GM21526 (cell line): ENCODE data around the gene CACNA1B.

ENCODE experiments used
- ATAC-seq: cut with Tn5 transposase; IDR thresholded peaks from one replicate; pipeline ENCODE4 v1.9.1; 2021; ENCODE audit warnings: moderate library complexity; ENCODE audit not compliant: unreplicated experiment, low FRiP score

Gene CACNA1B

DNA sequence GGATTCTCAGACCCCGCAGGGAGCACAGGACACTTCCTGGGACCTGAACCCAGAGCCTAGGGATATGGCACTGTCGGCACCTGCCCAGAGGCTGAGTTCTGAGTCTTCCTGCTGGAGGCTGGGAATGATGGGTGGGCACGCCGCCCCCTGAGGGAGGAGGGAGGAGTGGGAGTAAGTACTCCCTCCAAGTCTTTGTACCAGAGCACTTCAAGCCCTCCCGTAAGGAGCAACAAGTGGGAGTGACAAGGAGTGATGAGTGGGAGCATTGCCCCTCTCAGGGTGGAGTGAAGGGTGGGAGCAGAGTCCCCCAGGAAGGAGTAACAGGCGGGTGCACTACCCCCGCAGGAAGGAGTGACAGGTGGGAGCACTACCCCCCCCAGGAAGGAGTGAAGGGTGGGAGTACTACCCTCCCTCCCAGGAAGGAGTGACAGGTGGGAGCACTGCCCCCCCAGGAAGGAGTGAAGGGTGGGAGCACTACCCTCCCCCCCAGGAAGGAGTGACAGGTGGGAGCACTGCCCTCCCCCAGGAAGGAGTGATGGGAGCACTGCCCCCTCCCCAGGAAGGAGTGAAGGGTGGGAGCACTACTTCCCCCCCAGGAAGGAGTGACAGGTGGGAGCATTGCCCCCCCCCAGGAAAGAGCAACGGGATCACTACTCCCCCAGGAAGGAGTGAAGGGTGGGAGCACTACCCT is 100.1 kb downstream of the CACNA1B start:
- no peak for ATAC-seq

DNA sequence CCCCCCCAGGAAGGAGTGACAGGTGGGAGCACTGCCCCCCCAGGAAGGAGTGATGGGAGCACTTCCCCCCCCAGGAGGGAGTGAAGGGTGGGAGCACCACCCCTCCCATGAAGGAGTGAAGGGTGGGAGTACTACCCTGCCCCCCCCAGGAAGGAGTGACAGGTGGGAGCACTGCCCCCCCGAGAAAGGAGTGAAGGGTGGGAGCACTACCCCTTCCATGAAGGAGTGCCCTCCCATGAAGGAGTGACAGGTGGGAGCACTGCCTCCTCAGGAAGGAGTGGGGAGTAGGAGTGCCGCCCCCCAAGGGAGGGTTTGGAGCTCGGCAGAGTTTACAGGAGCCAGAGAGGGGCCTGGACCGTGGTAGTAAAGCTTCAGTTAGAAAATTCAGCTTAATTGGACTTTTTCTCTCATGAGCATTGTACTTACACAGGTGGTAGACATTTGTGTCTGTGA is 100.7 kb downstream of the CACNA1B start:
- ATAC-seq = no peak

DNA sequence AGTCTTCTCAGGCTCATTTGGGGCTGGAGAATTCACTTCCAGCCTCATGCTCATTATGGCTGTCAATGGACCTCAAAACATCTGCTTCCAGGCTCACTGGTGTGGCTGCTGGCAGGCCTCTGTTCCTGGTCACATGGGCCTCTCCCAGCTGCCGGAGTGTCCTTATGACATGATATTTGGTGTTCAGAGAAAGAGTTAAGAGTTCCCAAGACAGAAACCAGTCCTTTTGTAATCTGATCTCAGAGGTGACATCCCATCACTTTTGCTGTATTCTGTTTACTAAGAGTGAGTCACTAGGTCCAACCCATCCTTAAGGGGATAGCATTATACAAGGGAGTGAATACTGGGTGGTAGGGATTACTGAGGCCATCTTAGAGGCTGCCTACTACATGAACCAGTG is 104.6 kb downstream of the CACNA1B start:
- no peak for ATAC-seq

DNA sequence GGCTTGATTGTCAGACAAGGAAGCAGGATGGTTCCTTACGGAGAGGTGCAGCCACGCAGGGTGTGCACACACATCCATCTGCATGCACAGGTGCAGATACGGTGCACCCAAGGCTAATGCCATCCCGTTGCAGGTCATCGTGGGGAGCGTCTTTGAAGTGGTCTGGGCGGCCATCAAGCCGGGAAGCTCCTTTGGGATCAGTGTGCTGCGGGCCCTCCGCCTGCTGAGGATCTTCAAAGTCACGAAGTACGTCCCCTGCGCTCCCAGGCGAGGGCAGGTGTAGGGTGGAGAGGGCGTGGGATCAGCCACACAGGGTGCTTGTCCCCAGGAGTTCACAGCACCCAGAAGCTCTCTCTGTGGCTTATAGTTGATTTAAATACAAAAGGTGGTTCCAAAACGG is 106.4 kb downstream of the CACNA1B start:
- ATAC-seq = no peak

DNA sequence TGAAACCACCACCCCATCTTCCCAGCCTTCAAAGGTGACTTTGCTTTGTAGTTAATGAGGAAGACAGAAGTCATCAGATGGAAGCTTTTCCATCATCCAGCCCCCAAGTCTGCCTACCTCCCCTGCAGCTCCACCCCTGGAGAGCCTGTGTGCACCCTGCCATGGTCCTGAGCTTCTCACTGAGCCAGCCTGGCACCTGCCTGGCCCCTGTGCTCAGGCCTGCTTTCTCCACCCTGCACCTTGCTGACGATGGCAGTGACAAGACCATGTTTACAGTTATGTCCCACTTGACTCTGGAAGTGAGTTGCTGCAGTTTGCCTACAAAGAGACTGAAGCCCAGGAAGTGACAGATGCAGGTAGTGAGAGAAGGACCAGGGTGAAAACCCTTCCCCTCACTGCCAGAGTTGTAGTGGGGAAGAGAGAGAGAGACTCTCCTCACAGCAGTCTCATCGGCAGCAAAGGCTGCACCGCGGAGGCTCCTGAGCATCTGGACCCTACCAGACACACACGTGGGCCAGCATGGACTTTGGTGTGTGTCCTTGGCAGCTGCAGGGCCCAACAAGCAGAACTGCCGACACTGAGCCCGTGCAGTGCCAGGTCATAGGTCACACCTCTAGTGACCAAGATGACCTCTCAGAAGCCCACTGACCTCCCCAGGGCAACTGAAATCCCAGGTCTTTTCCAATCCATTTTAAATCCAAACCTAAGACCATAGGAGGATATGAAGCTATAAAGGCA is 107.1 kb downstream of the CACNA1B start:
- no peak for ATAC-seq

DNA sequence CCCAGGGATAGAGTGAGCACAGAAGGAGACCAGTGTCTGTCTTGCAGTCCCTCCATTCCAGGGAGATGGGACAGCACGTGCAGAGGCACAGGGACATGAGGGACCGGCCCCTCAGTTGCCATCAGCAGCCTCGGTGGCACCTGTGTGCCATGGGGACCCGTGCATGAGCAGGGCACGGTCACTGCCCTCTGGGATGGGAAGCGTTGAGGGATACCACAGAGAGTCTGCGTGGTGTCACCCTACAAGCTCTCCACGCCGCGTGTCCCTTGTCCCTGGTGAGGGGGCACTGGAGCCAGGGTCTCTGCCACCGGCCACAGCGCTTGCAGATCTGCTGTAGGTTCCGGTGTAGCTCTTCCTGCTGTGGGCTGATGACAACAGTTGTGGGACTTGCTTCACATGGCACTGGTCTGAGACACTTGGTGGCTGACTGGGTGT is 108.1 kb downstream of the CACNA1B start:
- no peak for ATAC-seq

DNA sequence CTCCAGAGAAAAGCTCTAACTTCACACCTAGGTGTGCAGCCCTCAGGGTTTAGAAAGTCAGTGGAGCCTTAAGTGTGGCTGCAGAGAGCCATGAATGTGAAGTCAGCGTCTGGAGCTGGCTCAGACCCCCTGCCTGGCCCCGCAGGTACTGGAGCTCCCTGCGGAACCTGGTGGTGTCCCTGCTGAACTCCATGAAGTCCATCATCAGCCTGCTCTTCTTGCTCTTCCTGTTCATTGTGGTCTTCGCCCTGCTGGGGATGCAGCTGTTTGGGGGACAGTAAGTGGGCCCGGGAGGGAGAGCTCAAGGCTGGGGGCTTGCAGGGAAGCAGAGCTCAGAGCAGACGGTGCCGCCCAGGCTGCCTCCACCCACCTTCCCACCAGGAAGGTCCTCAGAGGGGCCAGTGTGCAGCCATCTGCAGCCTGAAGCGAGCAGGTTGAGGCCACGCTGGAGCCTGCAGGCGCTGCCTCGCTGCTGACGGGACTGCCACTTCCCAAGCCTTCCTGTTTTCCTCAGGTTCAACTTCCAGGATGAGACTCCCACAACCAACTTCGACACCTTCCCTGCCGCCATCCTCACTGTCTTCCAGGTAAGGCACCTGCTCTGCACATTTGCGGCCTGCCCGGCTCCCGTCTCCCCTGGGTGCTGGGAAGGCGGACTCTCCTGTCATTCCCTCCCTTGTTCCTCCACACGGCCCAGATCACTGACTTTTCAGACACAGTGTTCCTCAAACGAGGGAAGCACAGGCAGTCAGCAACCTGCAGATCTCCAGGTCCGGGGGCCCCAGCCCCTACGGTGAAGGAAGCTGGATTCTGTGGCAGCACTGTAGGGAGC is 108.9 kb downstream of the CACNA1B start:
- no peak for ATAC-seq

DNA sequence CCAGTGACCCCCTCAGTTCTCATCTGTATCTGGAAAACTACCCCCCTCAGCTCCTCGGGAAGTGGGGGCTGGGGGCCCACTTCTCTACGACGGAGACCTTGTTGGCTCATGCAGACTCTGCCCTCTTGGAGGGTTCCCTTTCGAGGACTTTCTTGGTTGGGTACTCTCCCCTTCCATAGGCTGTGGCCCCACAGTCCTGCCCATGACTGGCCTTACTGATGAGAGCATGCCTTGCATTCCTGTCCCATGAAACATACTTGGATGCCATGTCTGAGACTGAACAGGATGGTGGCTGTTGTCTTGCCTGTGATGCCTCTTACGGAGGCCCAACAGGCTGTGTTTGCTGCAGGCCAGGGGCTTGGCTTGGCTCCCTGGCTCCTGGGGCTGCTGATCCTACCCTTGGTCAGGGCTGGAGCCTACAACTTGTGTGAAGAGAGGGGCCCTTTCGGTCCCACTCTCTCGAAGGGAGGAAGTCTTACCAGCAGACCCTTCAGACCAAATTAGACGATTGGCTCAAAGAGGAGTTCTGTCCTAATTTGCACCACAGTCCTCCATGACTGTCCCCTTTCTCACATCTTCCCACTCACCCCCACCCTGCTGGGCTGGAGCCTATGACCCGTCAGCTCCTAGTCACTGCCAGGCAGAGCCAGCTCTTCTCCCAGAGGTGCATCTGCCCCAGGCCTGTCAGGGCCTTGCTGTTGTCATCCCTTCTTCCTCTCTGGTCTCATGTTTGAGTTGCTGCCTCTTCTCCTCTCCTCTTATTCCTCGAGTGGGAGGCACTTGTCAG is 109.9 kb downstream of the CACNA1B start:
- ATAC-seq = no peak

DNA sequence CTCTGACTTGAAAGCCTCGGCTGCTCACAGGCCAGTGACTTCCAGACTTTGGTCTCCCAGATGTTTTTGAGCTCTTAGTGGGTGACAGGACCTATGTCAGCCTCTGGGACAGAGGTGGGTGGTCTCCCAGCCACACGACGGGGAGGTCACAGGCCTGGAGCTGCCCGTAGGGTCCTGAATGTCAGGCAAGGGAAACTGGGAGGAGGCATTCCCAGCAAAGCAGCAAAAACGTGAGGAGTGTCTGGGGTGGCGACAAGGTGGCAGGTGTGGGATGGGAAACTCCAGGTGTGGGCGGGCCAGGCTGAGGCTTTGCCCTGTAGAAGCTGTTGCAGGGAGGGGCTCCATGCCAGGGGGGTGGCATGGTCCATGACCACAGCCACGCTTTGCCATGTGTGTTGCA is 110.5 kb downstream of the CACNA1B start:
- no peak for ATAC-seq

DNA sequence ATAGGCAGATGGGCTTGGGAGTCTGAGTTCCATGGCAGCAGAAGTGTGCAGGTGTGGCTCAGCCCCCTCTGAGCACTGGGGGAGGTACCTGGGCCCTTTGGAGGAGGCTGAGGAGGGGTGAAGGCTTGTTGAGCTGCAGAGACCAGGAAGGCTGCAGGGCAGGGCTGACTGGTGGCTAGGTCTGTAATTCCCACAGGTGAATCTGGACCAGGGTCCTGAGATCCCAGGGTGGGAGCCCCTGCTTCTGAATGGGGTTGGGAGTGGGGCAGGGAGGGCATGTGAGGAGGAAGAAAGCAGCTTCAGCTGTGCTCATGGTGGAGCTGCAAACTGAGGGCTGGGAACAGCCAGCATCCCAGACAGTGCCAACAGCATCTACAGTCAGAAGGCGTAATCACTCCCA is 111.1 kb downstream of the CACNA1B start:
- ATAC-seq = no peak

DNA sequence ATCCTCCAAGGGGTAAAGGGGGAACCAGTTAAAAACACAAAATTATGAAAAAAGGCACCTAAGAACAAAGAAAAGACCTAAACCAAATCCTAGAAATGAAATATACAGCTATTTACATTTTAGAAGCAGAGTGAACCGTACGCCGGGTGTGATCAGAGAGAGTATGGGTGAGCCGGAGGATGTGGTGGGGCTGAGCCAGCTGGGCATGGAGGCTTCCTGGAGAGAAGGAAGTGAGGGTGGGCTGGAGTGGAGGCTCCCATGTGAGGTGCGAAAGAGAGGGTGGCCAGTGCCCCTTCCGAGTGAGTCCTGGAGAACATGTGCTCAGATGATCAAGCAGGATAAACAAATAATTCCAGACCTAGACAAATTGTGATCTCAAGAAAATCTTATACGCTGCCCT is 111.6 kb downstream of the CACNA1B start:
- no peak for ATAC-seq

DNA sequence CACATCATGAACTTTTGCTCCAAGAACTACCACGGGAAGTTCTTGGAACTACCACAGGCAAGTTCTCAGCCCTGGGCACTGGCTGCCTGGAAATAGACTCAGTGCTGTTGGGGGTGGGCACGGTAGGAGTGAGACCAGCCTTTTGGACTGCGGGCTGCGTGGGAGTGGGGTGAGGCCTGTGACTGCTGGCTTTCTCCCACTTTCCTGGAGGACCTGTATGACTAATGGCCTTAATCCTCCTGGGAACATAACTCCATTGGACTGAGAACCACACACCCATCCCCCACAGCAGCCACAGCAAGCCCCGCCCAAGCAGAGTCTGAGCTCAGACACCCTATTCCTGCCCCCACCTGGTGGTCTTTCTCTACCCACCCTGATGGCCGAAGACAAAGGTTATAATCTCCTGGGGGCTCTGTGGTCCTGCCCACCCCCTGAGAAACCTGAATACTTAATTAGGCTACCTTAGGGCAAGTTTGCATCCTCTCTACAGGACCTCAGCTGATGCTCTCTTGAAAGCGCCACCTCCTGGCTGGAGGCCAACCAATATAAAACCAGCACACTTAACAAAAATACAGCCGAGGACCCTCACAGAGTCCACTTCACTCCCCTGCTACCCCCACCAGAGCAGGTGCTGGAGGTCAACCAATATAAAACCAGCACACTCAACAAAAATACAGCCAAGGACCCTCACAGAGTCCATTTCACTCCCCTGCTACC is 112.6 kb downstream of the CACNA1B start:
- ATAC-seq = no peak

DNA sequence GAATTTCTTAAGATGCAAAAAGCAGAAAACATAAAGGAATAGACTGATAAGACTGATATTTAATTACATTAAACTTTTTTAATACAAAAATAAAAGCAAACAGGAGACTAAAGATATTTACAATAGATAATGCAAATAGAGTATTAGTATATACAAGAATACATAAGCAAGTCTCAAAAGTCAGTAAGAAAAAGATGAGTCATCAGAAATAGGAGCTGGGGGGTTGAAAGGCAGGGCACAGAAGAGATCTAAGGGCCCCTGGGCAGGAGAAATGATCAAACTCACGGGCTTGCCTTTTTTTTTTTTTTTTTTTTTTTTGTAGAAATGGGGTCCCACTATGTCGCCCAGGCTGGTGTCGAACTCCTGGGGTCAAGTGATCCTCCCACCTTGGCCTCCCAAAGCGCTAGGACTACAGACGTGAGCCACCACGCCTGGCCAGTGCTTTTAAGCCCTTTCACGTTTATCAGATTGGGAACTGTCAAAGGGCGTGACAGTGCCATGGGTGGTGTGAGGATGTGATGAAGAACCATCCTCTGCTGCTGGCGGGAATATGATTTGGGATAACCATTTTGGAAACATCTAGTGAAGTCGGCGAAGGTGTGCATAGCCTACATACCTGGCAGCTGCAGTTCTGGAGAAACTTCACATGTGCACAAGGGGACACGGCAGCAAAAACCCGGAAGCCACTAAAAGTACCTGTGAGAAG is 126.1 kb downstream of the CACNA1B start:
- no peak for ATAC-seq

DNA sequence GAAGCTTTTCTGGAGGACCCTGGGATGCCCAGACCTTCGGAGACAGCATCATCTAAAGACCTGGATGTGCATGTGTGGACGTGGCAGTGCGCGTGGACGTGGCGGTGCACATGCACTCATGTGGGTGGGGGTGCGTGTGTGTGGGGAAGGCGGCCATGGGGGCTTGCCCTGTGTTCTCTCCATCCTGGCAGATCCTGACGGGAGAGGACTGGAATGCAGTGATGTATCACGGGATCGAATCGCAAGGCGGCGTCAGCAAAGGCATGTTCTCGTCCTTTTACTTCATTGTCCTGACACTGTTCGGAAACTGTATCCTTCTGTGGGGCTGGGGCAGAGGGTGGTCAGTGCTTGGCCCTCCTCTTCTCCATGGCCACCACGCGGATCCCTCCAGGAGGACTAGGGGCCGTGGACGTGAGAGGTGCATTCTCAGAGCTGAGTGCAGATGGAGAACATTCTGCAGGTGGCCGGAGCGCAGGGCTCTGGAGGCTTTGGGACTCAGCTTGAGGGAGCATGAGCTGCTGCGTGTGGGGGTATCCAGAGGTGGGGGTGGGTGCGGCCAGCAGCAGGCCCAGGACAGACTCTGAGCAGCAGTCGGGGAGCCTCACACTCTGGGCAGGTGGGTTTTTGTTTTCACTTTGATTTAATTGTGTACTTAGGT is 129.1 kb downstream of the CACNA1B start:
- ATAC-seq = no peak

DNA sequence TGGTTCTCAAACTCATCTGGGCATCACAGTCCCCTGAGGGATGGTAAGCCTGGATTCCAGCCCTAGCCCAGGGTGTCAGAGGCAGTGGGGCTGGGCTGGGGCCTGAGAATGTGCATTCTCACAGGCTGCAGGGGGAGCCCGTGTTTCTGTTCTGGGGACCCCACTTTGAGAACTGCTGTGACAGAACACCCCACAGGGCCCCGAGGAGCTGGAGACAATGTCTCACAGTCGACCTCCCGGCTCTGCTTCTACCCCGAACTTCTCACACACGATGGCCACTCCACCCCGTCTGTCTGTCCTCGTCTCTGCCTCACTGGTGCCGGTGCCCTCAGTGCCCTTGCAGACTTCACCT is 130.0 kb downstream of the CACNA1B start:
- no peak for ATAC-seq

DNA sequence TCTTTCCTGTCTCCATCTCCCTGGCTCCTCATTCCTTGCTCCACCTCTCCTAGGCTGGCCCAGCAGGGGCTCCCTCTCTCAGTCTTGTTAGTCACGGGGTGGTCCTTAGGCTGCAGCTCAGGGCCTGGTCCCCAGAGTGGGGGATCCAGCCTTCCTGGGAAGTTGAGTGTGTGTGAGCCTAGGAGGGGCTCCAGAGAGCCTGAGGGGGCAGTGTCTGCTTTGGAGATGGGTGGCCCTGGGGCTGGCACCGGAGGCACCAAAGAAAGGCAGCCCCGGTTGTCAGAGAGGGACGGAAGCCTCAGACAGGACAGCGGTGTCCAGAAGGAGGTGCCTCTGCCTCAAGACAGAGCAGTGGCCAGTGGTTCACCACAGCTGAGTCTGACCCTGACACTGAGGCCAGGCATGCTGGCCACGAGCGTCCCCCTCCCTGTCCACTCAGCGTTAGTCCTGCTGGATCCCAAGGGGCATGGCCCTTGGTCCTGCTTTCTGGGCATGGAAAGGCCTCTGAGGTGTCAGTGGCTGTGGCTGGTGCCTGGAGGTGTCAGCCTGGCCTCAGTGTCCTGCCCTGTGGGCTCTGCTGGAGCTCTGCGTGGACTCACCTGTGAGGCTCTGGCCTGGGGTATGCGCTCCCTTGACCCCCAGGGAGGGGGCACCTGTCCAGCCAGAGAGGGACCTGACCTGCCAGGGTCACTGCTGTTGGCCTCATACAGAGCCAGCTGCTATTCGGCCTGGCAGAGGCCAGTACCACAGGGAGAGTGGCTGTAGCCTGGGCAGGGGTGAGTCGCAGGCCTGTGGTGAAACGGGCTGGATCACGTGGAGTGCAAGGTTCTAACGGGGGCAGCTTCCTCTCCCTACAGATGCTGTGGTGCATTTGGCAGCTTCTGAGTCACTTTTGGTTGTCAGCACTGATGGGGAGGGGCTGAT is 130.6 kb downstream of the CACNA1B start:
- ATAC-seq = no peak

DNA sequence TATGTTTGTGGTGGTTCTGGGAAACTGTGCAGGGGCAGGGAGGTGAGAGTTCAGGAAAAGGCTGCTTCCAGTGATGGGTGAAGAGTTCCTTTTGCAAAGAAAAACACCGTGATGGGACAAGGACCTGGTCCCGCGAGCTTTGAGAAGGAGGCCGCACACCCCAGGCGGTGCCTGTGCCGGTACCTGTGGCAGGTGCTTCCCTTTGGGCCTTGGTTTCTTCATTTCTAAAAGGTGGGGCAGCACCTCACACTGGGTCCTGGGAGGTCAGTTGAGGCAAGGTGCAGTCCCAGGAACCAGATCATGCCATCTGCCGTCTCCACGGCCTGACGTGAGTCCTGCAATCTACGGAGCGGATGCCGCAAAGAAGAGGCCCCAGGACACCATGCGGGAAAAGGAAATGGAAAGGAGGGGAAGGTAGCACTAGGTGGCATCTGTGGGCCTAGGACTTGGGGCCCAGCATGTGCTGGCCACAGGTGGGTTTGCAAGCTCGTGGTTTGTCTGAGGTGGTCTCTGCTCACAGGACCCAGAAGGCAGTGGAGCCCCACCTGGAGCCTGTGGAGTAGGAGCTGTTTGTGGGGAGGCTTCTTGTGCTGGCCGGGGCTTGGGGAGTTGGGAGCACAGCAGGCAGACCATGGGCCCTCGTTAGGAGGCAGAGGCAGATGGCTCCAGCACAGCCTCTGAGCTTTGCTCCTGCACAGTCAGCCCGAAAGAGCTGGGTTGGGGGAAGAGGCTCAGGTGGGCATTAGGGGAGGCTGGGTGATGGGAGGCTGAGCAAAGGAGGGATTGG is 131.6 kb downstream of the CACNA1B start:
- ATAC-seq = no peak
